Myometrial cell (primary cell): ENCODE measurements around the gene ZNF214. TPM values are rescaled to one million over a fixed set of nuclear protein-coding genes. Genes with fewer than 3 reads are reported as not detected.

Experiments
- total RNA-seq: library from RNA; depleted of rRNA; stranded (reverse); fragments of >200 nt; gene quantifications from 2 replicates; pipeline ENCODE4 v1.2.3, GENCODE V29; 2015

ZNF214 gene
- total RNA-seq = 2.1 and 2.3 TPM in 2 replicates

GRCh38 chr11:7020183-7020917 is at the start of gene ZNF214, which contains the start of gene NLRP14:
ZNF214 (minus strand) TSS chr11:7020346; CDS start chr11:7002835, 17,511 bp downstream.
NLRP14 (plus strand) TSS chr11:7020479; CDS start chr11:7038587, 18,108 bp downstream.

Other genes with a start within 250 kb of the ZNF214 start
- 0.18 and 0.29 TPM in 2 replicates for gene OR2AG2, start 248.4 kb downstream of the ZNF214 start, total RNA-seq
- not detected in 2 replicates for gene OR2AG1, start 237.3 kb downstream of the ZNF214 start, total RNA-seq
- gene OR6A2, start 220.7 kb downstream of the ZNF214 start, total RNA-seq = not detected in 2 replicates
- gene OR10A5, start 174.7 kb downstream of the ZNF214 start, total RNA-seq = not detected in 2 replicates
- not detected in 2 replicates for gene OR10A2, start 157.3 kb downstream of the ZNF214 start, total RNA-seq
- not detected in 2 replicates for gene OR10A4, start 143.7 kb downstream of the ZNF214 start, total RNA-seq
- not detected in 2 replicates for gene OR2D2, start 127.8 kb downstream of the ZNF214 start, total RNA-seq
- not detected in 2 replicates for gene OR2D3, start 99.3 kb downstream of the ZNF214 start, total RNA-seq
- 5.7 and 6.3 TPM in 2 replicates for gene ZNF215, start 93.9 kb downstream of the ZNF214 start, total RNA-seq
- gene NLRP14, start 133 bp upstream of the ZNF214 start, total RNA-seq = under 0.01 TPM in 1 of 2 replicates, not detected in the other
- gene RBMXL2, start 68.7 kb upstream of the ZNF214 start, total RNA-seq = not detected in 2 replicates
- gene SYT9, start 231.6 kb upstream of the ZNF214 start, total RNA-seq = 0.18 and 0.29 TPM in 2 replicates